Right lobe of liver (tissue), 4 donors: Measurements from ENCODE around the gene SCYL2.

Experiments used
- CTCF ChIP-seq, 4 donors: fragments of 200-600 bp in 3 of 4; fragments of 450-650 bp in 1 of 4; IDR thresholded peaks; one replicate each; pipeline versions ENCODE4 v1.5.1 to v1.8.0; 2016 to 2022; ENCODE audit warnings: antibody characterized with exemption in 4 of 4, mild to moderate bottlenecking in 2 of 4
- POLR2A ChIP-seq: fragments of 450-650 bp; IDR thresholded peaks from one replicate; pipeline ENCODE4 v1.6.1; 2017; ENCODE audit warnings: antibody characterized with exemption, mild to moderate bottlenecking
- donor health status: DM: no; HTN: no; CAD: no.
- donor health status: DM: no; HTN: no; CAD: no.
- donor health status: DM: no; HTN: yes; CAD: no.

DNA sequence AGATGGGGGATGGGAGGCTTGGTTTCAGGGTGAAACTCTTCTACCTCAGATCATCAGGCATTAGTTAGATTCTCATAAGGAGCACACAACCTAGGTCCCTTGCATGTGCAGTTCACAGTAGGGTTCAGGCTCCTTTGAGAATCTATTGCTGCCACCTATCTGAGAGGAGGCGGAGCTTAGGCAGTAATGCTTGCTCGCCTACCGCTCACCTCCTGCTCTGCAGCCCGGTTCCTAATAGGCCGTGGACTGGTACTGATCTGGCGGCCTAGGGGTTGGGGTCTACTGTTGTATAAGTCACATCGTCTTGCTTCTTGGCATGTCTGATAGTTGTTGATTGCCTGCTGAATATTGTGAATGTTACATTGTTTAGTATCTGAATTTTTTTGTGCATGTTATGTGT lies 12.2 kb downstream of the SCYL2 start:
- TF ChIP-seq CTCF (IDR thresholded peaks at IDR 0.05) (no peak), POLR2A (no peak)
